Muscle layer of duodenum (tissue), 2 donors: ENCODE results near the gene DUOX1.

ENCODE experiments used
- H3K27ac ChIP-seq: one replicate; pipeline ENCODE4 v1.7.0; 2013; ENCODE audit warnings: mild to moderate bottlenecking, low read length
- H3K27me3 ChIP-seq: one replicate; pipeline ENCODE4 v1.7.0; 2013; ENCODE audit warnings: low read depth, mild to moderate bottlenecking, control low read depth, low read length
- H3K36me3 ChIP-seq, 2 donors: one replicate each; pipeline ENCODE4 v1.7.0; 2013; ENCODE audit warnings: low read length in 2 of 2, control low read depth in 1 of 2, mild to moderate bottlenecking in 1 of 2; ENCODE audit not compliant: insufficient read depth in 2 of 2, control insufficient read depth in 1 of 2
- H3K4me1 ChIP-seq, 2 donors: one replicate each; pipeline ENCODE4 v1.7.0; 2013; ENCODE audit warnings: low read length in 2 of 2, mild to moderate bottlenecking in 2 of 2, control low read depth in 1 of 2, moderate library complexity in 1 of 2; ENCODE audit not compliant: insufficient read depth in 2 of 2, control insufficient read depth in 1 of 2
- H3K4me3 ChIP-seq, 2 donors: one replicate each; pipeline ENCODE4 v1.7.0; 2013; ENCODE audit warnings: low read length in 2 of 2, low read depth in 1 of 2, mild to moderate bottlenecking in 1 of 2
- H3K9me3 ChIP-seq, 2 donors: one replicate each; pipeline ENCODE4 v1.7.0; 2013; ENCODE audit warnings: low read length in 2 of 2, control low read depth in 1 of 2, mild to moderate bottlenecking in 1 of 2; ENCODE audit not compliant: control insufficient read depth in 1 of 2
- donor health status: healthy.

Gene DUOX1

GRCh38 chr15:45107941-45108630 lies 21.7 kb upstream of the DUOX1 start:
- no peaks in the 10 kb centered on the region for H3K9me3 ChIP-seq
- no peaks in the 10 kb centered on the region for H3K36me3 ChIP-seq
- H3K4me1 ChIP-seq: peaks cover 0 to 15% of the 10 kb centered on the region in 2 donors
- no peak overlapping the region for H3K4me3 ChIP-seq
- H3K27me3 ChIP-seq: peaks cover 30% of the 10 kb centered on the region
- H3K27ac ChIP-seq: no peak overlapping the region

- Histone ChIP-seq H3K27ac (no peak overlapping the region), H3K4me1 (peaks cover 3 to 28% of the 10 kb centered on the region in 2 donors), H3K9me3 (no peaks in the 10 kb centered on the region), H3K36me3 (no peaks in the 10 kb centered on the region), H3K27me3 (peaks cover 53% of the 10 kb centered on the region), H3K4me3 (no peak overlapping the region)
Observed at GRCh38 chr15:45110256-45110820, 19.5 kb upstream of the DUOX1 start.

- H3K27me3 ChIP-seq: peaks cover 65% of the 10 kb centered on the region
Observed at GRCh38 chr15:45111390-45112142, 18.2 kb upstream of the DUOX1 start.

GRCh38 chr15:45112143-45112590 lies 17.6 kb upstream of the DUOX1 start:
- Histone ChIP-seq H3K27me3 (peaks cover 71% of the 10 kb centered on the region), H3K4me1 (peaks cover 3 to 39% of the 10 kb centered on the region in 2 donors), H3K9me3 (no peaks in the 10 kb centered on the region), H3K36me3 (no peaks in the 10 kb centered on the region), H3K27ac (no peak overlapping the region), H3K4me3 (peak overlapping the region in 1 of 2 donors; percentile 27)

More at GRCh38 chr15:45111390-45112142, 18.2 kb upstream of the DUOX1 start:
- Histone ChIP-seq H3K9me3 (no peaks in the 10 kb centered on the region), H3K4me3 (no peak overlapping the region), H3K27ac (no peak overlapping the region), H3K36me3 (no peaks in the 10 kb centered on the region), H3K4me1 (peaks cover 3 to 33% of the 10 kb centered on the region in 2 donors)

- H3K27ac ChIP-seq: no peak overlapping the region
- H3K27me3 ChIP-seq: peaks cover 77% of the 10 kb centered on the region
- H3K9me3 ChIP-seq: no peaks in the 10 kb centered on the region
- H3K36me3 ChIP-seq: no peaks in the 10 kb centered on the region
- peaks cover 3 to 45% of the 10 kb centered on the region in 2 donors for H3K4me1 ChIP-seq
- peak overlapping the region in 1 of 2 donors; percentile 27 for H3K4me3 ChIP-seq
Observed at GRCh38 chr15:45112591-45113379, 17.0 kb upstream of the DUOX1 start.

- Histone ChIP-seq H3K36me3 (no peaks in the 10 kb centered on the region), H3K27ac (no peak overlapping the region), H3K4me1 (peaks cover 3 to 48% of the 10 kb centered on the region in 2 donors), H3K9me3 (no peaks in the 10 kb centered on the region), H3K27me3 (peaks cover 80% of the 10 kb centered on the region), H3K4me3 (no peak overlapping the region)
Observed at GRCh38 chr15:45113380-45113990, 16.3 kb upstream of the DUOX1 start.

GRCh38 chr15:45114076-45114750 lies 15.6 kb upstream of the DUOX1 start, which contains the start of the genes DUOX2 and DUOXA2:
DUOX2 (minus strand) TSS chr15:45114172; CDS start chr15:45113411, 761 bp downstream.
DUOXA2 (plus strand) TSS chr15:45114326; CDS start chr15:45114606, 280 bp downstream.
- Histone ChIP-seq H3K27ac (no peak within 1 kb of the TSS), H3K36me3 (no peaks in the 10 kb centered on the region), H3K4me3 (peak within 1 kb of the TSS in 1 of 2 donors; percentile 27), H3K4me1 (peaks cover 3 to 48% of the 10 kb centered on the region in 2 donors), H3K27me3 (peaks cover 78% of the 10 kb centered on the region), H3K9me3 (no peaks in the 10 kb centered on the region)

GRCh38 chr15:45114751-45115085 lies 15.1 kb upstream of the DUOX1 start:
- H3K27me3 ChIP-seq: peaks cover 79% of the 10 kb centered on the region
- H3K4me1 ChIP-seq: peaks cover 3 to 48% of the 10 kb centered on the region in 2 donors
- H3K27ac ChIP-seq: no peak overlapping the region
- no peaks in the 10 kb centered on the region for H3K9me3 ChIP-seq
- H3K4me3 ChIP-seq: no peak overlapping the region
- H3K36me3 ChIP-seq: no peaks in the 10 kb centered on the region

GRCh38 chr15:45115312-45115820 lies 14.4 kb upstream of the DUOX1 start:
- no peaks in the 10 kb centered on the region for H3K9me3 ChIP-seq
- peaks cover 3 to 48% of the 10 kb centered on the region in 2 donors for H3K4me1 ChIP-seq
- H3K27ac ChIP-seq: no peak overlapping the region
- H3K36me3 ChIP-seq: no peaks in the 10 kb centered on the region
- peaks cover 73% of the 10 kb centered on the region for H3K27me3 ChIP-seq
- no peak overlapping the region for H3K4me3 ChIP-seq

- Histone ChIP-seq H3K9me3 (no peaks in the 10 kb centered on the region), H3K27me3 (peaks cover 70% of the 10 kb centered on the region), H3K4me1 (peaks cover 3 to 48% of the 10 kb centered on the region in 2 donors), H3K36me3 (no peaks in the 10 kb centered on the region), H3K27ac (no peak overlapping the region), H3K4me3 (no peak overlapping the region)
Observed at GRCh38 chr15:45116006-45116481, 13.8 kb upstream of the DUOX1 start.
